K562 (cell line): ENCODE results near the gene ADGRE2. TPM values are rescaled to one million over a fixed set of nuclear protein-coding genes. Genes with fewer than 3 reads are reported as not detected.
A peak's percentile ranks its signal among the peaks of the same experiment; 100 is the strongest.

Source experiments
- ATAC-seq: fragments of 200-7000 bp; cut with Tn5 transposase; 3 replicates; pipeline ENCODE4 v1.9.1; 2020; ENCODE audit warnings: moderate library complexity
- BruUV-seq: library from RNA; stranded (reverse); fragments of 400-500 nt; replicated peaks from 2 replicates; lab custom pipeline; 2021; lab: Mats Ljungman, UMichigan
- CTCF ChIA-PET: fragments of 300-600 bp; formaldehyde crosslinking; extraction: SDS; loops from one replicate; lab custom pipeline; 2021; ENCODE audit warnings: low intra/inter-chr PET ratio; lab: Yijun Ruan, JAX
- POLR2A ChIA-PET: fragments of 300-600, 350-650 bp; sonication (Branson Sonifier 250); formaldehyde crosslinking; extraction: SDS; loops from one replicate; lab custom pipeline; 2021; ENCODE audit warnings: antibody characterized with exemption, inconsistent platforms; lab: Yijun Ruan, JAX
- DNase-seq, 4 experiments: peaks; one replicate each; pipeline versions ENCODE4 v3.0.0 to v3.0.0-alpha.2; 2011 to 2018; ENCODE audit warnings: low spot score in 3 of 4, mixed read lengths in 3 of 4; ENCODE audit errors: extremely low read depth in 1 of 4
- FAIRE-seq: peaks from 2 replicates; lab custom pipeline; 2011; peaks lifted over from hg19 to GRCh38; lab: Jason Lieb, UNC
- H2AFZ ChIP-seq: 2 replicates; pipeline ENCODE4 v1.6.0; 2011; ENCODE audit warnings: low read depth, low read length, control low read depth, inconsistent platforms
- H3K27ac ChIP-seq: fragments of 200-600 bp; 3 replicates; pipeline ENCODE4 v1.8.0; 2011; ENCODE audit warnings: low read depth, mild to moderate bottlenecking, control low read depth, inconsistent platforms, low read length, moderate library complexity, mixed read lengths; ENCODE audit errors: extremely low read depth
- H3K27me3 ChIP-seq, 2 experiments: fragments of 300-600 bp in 1 of 2; 2 replicates in 1 of 2; 3 replicates in 1 of 2; pipeline versions ENCODE4 v1.6.0 to v1.8.0; 2011; ENCODE audit warnings: inconsistent platforms in 2 of 2, low read length in 2 of 2, mild to moderate bottlenecking in 1 of 2, mixed read lengths in 1 of 2, moderate library complexity in 1 of 2; ENCODE audit not compliant: control insufficient read depth in 2 of 2, insufficient read depth in 2 of 2
- H3K36me3 ChIP-seq: fragments of 300-600 bp; 3 replicates; pipeline ENCODE4 v1.8.0; 2011; ENCODE audit warnings: mild to moderate bottlenecking, low read length, inconsistent platforms; ENCODE audit not compliant: control insufficient read depth, insufficient read depth
- H3K4me1 ChIP-seq, 2 experiments: fragments of 200-600 bp in 1 of 2; replicated peaks in 1 of 2; 2 replicates in 1 of 2; 3 replicates in 1 of 2; pipeline versions ENCODE4 v1.5.1 to v1.8.0; 2011; ENCODE audit warnings: inconsistent platforms in 2 of 2, low read length in 2 of 2, mild to moderate bottlenecking in 1 of 2, mixed read lengths in 1 of 2, moderate library complexity in 1 of 2; ENCODE audit not compliant: control insufficient read depth in 2 of 2, insufficient read depth in 2 of 2
- H3K4me2 ChIP-seq: 2 replicates; pipeline ENCODE4 v1.6.1; 2011; ENCODE audit warnings: low read length, control low read depth, inconsistent platforms, mixed read lengths; ENCODE audit not compliant: insufficient read depth
- H3K4me3 ChIP-seq: fragments of 200-600 bp; sonication (generic), shearing (Covaris generic); 2 replicates; pipeline ENCODE4 v1.5.1; 2016; ENCODE audit warnings: control low read depth, inconsistent platforms
- H3K79me2 ChIP-seq: fragments of 200-600 bp; 3 replicates; pipeline ENCODE4 v1.8.0; 2011; ENCODE audit warnings: low read length, inconsistent platforms; ENCODE audit not compliant: control insufficient read depth, insufficient read depth
- H3K9ac ChIP-seq, 2 experiments: 2 replicates each; pipeline versions ENCODE4 v1.6.0 to v1.6.1; 2011; ENCODE audit warnings: low read depth in 2 of 2, low read length in 2 of 2, control low read depth in 1 of 2, inconsistent platforms in 1 of 2, mild to moderate bottlenecking in 1 of 2, mixed read lengths in 1 of 2; ENCODE audit not compliant: insufficient read depth in 1 of 2
- H3K9me1 ChIP-seq: one replicate; pipeline ENCODE4 v1.6.0; 2011; ENCODE audit warnings: inconsistent platforms, mild to moderate bottlenecking, low read length, moderate library complexity; ENCODE audit not compliant: control insufficient read depth, insufficient read depth
- H3K9me3 ChIP-seq: replicated peaks from 2 replicates; pipeline ENCODE4 v1.5.1; 2011; ENCODE audit warnings: low read depth, low read length, inconsistent platforms; ENCODE audit not compliant: control insufficient read depth, insufficient read depth
- H4K20me1 ChIP-seq: replicated peaks from 2 replicates; pipeline ENCODE4 v1.6.1; 2011; ENCODE audit warnings: low read length, inconsistent platforms, mixed read lengths; ENCODE audit not compliant: control insufficient read depth, insufficient read depth
- ATF7 ChIP-seq: fragments of 450-650 bp; IDR thresholded peaks from 2 replicates; pipeline ENCODE4 v1.7.1; 2014; ENCODE audit warnings: mild to moderate bottlenecking, moderate library complexity
- CBFA2T3 ChIP-seq: fragments of 450-650 bp; IDR thresholded peaks from 2 replicates; pipeline ENCODE4 v1.6.1; 2017
- MCM3 ChIP-seq: fragments of 450-650 bp; IDR thresholded peaks from 2 replicates; pipeline ENCODE4 v1.6.1; 2016
- STAG1 ChIP-seq: sonication (generic); formaldehyde crosslinking; IDR thresholded peaks from 2 replicates; pipeline ENCODE4 v1.5.0; 2020; ENCODE audit warnings: missing genetic modification reagents, borderline replicate concordance
- TAF1 ChIP-seq: IDR thresholded peaks from 2 replicates; pipeline ENCODE4 v1.6.1; 2011; ENCODE audit warnings: mild to moderate bottlenecking, low read length, moderate library complexity; ENCODE audit not compliant: insufficient read depth, control insufficient read depth, severe bottlenecking; ENCODE audit errors: extremely low read depth
- ZBTB17 ChIP-seq: fragments of 450-650 bp; formaldehyde crosslinking; IDR thresholded peaks from 2 replicates; pipeline ENCODE4 v1.4.0; 2020; ENCODE audit warnings: mild to moderate bottlenecking
- WGBS: fragments of 100-300 bp; shearing (Covaris generic); methylation state at CpG from one replicate; pipeline ENCODE4 v1.1.6; 2016; ENCODE audit warnings: low coverage, mixed read lengths; ENCODE audit not compliant: insufficient coverage; ENCODE audit errors: missing lambda C conversion rate; 5-methylcytosine and 5-hydroxymethylcytosine counted together
- in situ Hi-C: fragments of 300-500 bp; cut with MboI; formaldehyde crosslinking; loops from 4 replicates; pipeline ENCODE4 v1.15.0; 2018; ENCODE audit warnings: inconsistent platforms, mixed read lengths
- intact Hi-C: fragments of 100-400 bp; cut with micrococcal nuclease; formaldehyde crosslinking; loops from 2 replicates; pipeline ENCODE4 v1.14.2; 2022
- polyA plus RNA-seq, 8 experiments: library from polyadenylated mRNA; depleted of rRNA in 4 of 8; stranded (reverse) in 5 of 8; unstranded in 3 of 8; fragments of >200 nt; fragmentation: Nextera tagmentation in 2 of 8; fragmentation: Illumina TruSeq in 1 of 8; extraction: Ambion mirVana in 2 of 8; extraction: Trizol in 1 of 8; gene quantifications; 2 replicates each; pipeline versions ENCODE4 v1.2.1 to v1.2.3, GENCODE V29; 2011 to 2014; ENCODE audit warnings: inconsistent platforms in 1 of 8, missing spikeins in 1 of 8
- total RNA-seq, 7 experiments: library from RNA; depleted of rRNA in 6 of 7; stranded (reverse); fragments of >200 nt in 6 of 7; fragmentation: Illumina TruSeq in 2 of 7; extraction: Trizol in 2 of 7; gene quantifications; 2 replicates each; pipeline versions ENCODE4 v1.2.1 to v1.2.3, GENCODE V29; 2011 to 2021; ENCODE audit warnings: low replicate concordance in 1 of 7
- TF ChIP-seq, protein P1 (sequence below), 2 experiments: fragments of 450-650 bp in 1 of 2; sonication (generic) in 1 of 2; formaldehyde crosslinking in 1 of 2; IDR thresholded peaks in 1 of 2; conservative IDR thresholded peaks in 1 of 2; 2 replicates each; pipeline versions ENCODE4 v1.6.1 to v1.8.1; 2016 to 2023; ENCODE audit warnings: mild to moderate bottlenecking in 2 of 2, moderate library complexity in 2 of 2, inconsistent platforms in 1 of 2, missing genetic modification reagents in 1 of 2

Gene ADGRE2
- total and polyA plus RNA-seq, 9 of the 15 experiments (the other 6 are each of a cell fraction or from before 2014, with no cell fraction given): 4.3 to 17.3 (median 9.8) TPM

GRCh38 chr19:14798760-14799159 lies 20.4 kb upstream of the ADGRE2 start:
- ChIA-PET CTCF (no interaction called here), POLR2A (no interaction called here)
- Histone ChIP-seq H3K27ac (no peak overlapping the region), H3K27me3 (no peaks in the 10 kb centered on the region; a peak in 1 of 5 replicates), H3K9me3 (no peaks in the 10 kb centered on the region), H3K4me2 (no peak overlapping the region), H2AFZ (peak overlapping the region; percentile 76), H4K20me1 (no peaks in the 10 kb centered on the region), H3K4me1 (peaks cover 0 to 7% of the 10 kb centered on the region in 2 experiments; a peak in 1 of 5 replicates), H3K36me3 (no peaks in the 10 kb centered on the region), H3K79me2 (no peaks in the 10 kb centered on the region), H3K4me3 (no peak overlapping the region), H3K9me1 (no peaks in the 10 kb centered on the region), H3K9ac (no peak overlapping the region)
- TF ChIP-seq TAF1 (no peak), STAG1 (CRISPR knock-in tag) (no peak), CBFA2T3 (no peak), ZBTB17 (CRISPR knock-in tag) (0 out of 2 replicates have a peak, but pooled peaks have one; percentile 60), MCM3 (no peak), ATF7 (peak; percentile 31; the same call in 1 of the 2 replicates)
- TF ChIP-seq, protein P1, sequence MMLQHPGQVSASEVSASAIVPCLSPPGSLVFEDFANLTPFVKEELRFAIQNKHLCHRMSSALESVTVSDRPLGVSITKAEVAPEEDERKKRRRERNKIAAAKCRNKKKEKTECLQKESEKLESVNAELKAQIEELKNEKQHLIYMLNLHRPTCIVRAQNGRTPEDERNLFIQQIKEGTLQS (IDR thresholded peaks at IDR 0.05): peak; percentile 39; the same call in 1 of the 2 replicates
- TF ChIP-seq, protein P1 (CRISPR knock-in tag; conservative IDR thresholded peaks at IDR 0.05): no peak
- intact Hi-C loops (no loop called here), in situ Hi-C loops (no loop called here)
- peak in 1 of 4 experiments; percentile 17 for DNase-seq
- no TSS peak for BruUV-seq
- ATAC-seq: no peak
- FAIRE-seq: no peak
- 0% methylated on average over 5 of the region's 5 CpGs for WGBS
